BJ (cell line): Measurements from ENCODE around the gene IGSF8. TPM values are rescaled to one million over a fixed set of nuclear protein-coding genes. Genes with fewer than 3 reads are reported as not detected.

Experiments
- CTCF ChIA-PET: fragments of 350-600 bp; formaldehyde crosslinking; extraction: SDS; loops from one replicate; lab custom pipeline; 2021; ENCODE audit warnings: antibody characterized with exemption, inconsistent platforms; lab: Yijun Ruan, JAX
- POLR2A ChIA-PET: fragments of 300-600 bp; sonication (Branson Sonifier 250); formaldehyde crosslinking; extraction: SDS; loops from one replicate; lab custom pipeline; 2021; ENCODE audit warnings: antibody characterized with exemption; lab: Charles Lee
- DNase-seq: peaks from one replicate; pipeline ENCODE4 v3.0.0-alpha.2; 2011; ENCODE audit warnings: low read depth
- H3K27me3 ChIP-seq: 2 replicates; pipeline ENCODE4 v1.6.0; 2011; ENCODE audit warnings: low read length; ENCODE audit not compliant: control insufficient read depth, insufficient read depth
- H3K36me3 ChIP-seq: 2 replicates; pipeline ENCODE4 v1.5.1; 2011; ENCODE audit warnings: low read length; ENCODE audit not compliant: control insufficient read depth, insufficient read depth
- H3K4me3 ChIP-seq: 2 replicates; pipeline ENCODE4 v1.5.1; 2011; ENCODE audit warnings: low read depth, mild to moderate bottlenecking, control low read depth, low read length
- CTCF ChIP-seq: IDR thresholded peaks from 2 replicates; pipeline ENCODE4 v1.5.1; 2011; ENCODE audit warnings: low read depth, mild to moderate bottlenecking, control low read depth, inconsistent platforms, low read length, moderate library complexity; ENCODE audit not compliant: insufficient read depth
- polyA plus RNA-seq: library from polyadenylated mRNA; depleted of rRNA; stranded (reverse); fragments of >200 nt; gene quantifications from 2 replicates; pipeline ENCODE4 v1.2.3, GENCODE V29; 2011

Gene IGSF8
- polyA plus RNA-seq, 1 experiment, result 29.7 TPM

DNA sequence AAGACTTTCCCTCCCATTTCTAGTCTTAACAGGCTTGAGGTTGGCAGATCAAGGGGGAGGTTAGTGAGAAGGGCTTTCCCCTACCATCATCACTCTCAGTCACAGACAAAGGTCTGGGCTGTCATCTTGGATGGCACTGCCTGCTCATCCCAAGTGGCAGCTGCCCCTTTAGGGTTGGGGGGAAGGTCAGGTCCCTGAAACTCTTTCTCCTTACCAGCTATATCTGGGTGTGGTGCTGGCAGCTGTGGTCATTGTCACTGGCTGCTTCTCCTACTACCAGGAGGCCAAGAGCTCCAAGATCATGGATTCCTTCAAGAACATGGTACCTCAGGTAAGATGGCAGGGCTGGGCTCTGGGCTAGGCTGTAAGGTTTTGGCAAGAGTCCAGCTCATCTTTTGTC is 25.3 kb upstream of the IGSF8 start:
- ChIA-PET CTCF (interaction anchor here (0.5 to 2.3 kb wide), 10 partner anchors 9 to 167 kb away, joined by 3 to 8 read pairs (median 4); no protein-coding TSS in a partner anchor), POLR2A (no interaction called here)
- no peak overlapping the region for H3K4me3 ChIP-seq
- H3K36me3 ChIP-seq, result no peaks in the 10 kb centered on the region
- no peak for DNase-seq
- no peaks in the 10 kb centered on the region for H3K27me3 ChIP-seq
- no peak for TF ChIP-seq CTCF

DNA sequence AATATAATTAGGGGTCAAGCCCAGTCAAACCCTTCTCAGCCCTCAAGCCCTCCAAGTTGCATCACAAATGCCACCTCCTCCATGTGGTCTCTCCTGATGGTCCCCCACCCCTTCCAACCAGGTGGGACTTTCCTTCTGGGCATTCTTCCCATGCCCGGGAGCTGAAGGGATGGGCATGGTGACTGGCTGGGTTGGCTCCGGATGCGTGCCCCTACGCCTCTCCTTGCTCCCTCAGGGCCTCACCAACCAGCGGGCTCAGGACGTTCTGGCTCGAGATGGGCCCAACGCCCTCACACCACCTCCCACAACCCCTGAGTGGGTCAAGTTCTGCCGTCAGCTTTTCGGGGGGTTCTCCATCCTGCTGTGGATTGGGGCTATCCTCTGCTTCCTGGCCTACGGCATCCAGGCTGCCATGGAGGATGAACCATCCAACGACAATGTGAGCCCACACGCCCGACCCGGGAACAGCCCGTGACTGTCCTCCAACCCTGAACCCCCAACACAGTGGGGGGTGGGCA is 24.6 kb upstream of the IGSF8 start:
- H3K27me3 ChIP-seq, result no peaks in the 10 kb centered on the region
- ChIA-PET CTCF (interaction anchor here (1.1 to 2.0 kb wide), 4 partner anchors 14 to 97 kb away, joined by 5 to 7 read pairs (median 6); no protein-coding TSS in a partner anchor), POLR2A (no interaction called here)
- no peak for DNase-seq
- TF ChIP-seq CTCF, result no peak
- H3K36me3 ChIP-seq, result no peaks in the 10 kb centered on the region
- no peak overlapping the region for H3K4me3 ChIP-seq

- POLR2A ChIA-PET, result no interaction called here
- H3K36me3 ChIP-seq, result no peaks in the 10 kb centered on the region
- no peak for TF ChIP-seq CTCF
- no peak overlapping the region for H3K4me3 ChIP-seq
- peaks cover 10% of the 10 kb centered on the region; the same call in 1 of the 2 replicates for H3K27me3 ChIP-seq
- CTCF ChIA-PET, result interaction anchor here (0.9 to 2.0 kb wide), 2 partner anchors 20 to 41 kb away, joined by 4 to 7 read pairs; no protein-coding TSS in a partner anchor
- no peak for DNase-seq
These were observed 23.0 kb upstream of the IGSF8 start for GRCh38 chr1:160121388-160121787.

DNA sequence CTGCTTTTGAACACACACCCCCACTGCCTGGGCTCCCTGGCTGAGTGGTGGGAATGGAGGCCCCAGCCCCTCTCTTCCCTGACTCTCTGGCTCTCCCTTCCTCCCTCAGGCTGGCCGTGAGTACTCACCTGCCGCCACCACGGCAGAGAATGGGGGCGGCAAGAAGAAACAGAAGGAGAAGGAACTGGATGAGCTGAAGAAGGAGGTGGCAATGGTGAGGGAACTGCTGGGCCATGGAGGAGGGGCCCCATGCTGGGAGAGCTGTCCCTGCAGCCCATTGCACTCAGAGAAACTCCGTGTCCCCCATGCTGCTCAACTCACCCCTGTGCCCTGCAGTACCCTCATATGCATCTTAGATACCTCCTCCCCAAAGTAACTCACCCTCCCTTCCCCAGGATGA is 22.4 kb upstream of the IGSF8 start:
- CTCF ChIA-PET, result interaction anchor here (0.9 kb wide), 1 partner anchor 42 kb away, joined by 4 read pairs; no protein-coding TSS in a partner anchor
- no peaks in the 10 kb centered on the region for H3K36me3 ChIP-seq
- POLR2A ChIA-PET, result no interaction called here
- H3K4me3 ChIP-seq, result no peak overlapping the region
- no peak for DNase-seq
- peaks cover 11% of the 10 kb centered on the region for H3K27me3 ChIP-seq
- no peak for TF ChIP-seq CTCF

GRCh38 chr1:160118928-160119327 is 20.5 kb upstream of the IGSF8 start:
- no peak for TF ChIP-seq CTCF
- no peaks in the 10 kb centered on the region for H3K36me3 ChIP-seq
- no peak overlapping the region for H3K4me3 ChIP-seq
- H3K27me3 ChIP-seq, result peaks cover 18% of the 10 kb centered on the region
- ChIA-PET CTCF (interaction anchor here (1.1 to 2.5 kb wide), 5 partner anchors 9 to 44 kb away, joined by 4 to 13 read pairs (median 6); no protein-coding TSS in a partner anchor), POLR2A (no interaction called here)
- no peak for DNase-seq
